ENCODE measurements around the gene OR6S1.

The OR6S1 gene

DNA sequence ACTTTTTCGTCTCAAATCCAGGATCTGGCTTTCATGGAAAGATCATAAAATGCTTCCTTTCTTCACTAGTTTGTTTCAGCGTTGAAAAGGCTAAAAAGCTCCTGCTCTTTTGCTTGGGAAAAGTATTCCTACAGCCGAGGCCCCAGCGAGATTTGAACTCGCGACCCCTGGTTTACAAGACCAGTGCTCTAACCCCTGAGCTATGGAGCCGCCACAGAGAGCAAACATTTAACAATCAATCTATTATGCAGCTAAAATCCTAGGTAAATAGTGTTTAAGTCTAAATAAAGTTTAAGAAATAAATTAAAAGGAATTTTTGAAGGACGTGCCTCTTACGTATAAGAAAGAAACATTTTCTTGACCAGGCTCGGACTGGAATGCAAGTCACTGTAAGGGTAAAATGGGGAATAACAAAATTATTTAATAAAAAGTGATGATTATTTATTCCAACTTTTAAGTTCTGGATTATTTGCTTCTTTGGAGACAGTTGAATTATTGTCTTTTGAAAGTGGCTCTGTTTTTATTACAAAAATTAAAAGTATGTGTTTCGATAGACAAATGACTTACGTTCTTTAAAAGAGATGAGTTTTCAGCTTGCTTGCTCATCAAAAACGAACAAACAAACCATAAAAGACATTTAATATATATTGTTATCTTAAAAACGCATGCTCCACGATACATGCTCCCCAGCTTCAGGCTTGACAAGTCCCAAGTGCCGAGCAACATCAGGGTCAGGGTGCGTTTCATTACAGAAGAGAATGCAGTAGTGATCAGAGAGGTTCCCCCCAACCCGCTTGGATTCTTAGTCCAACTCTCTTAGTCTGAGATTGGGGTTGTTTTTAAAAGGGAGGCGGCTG, 10.2 kb downstream of the OR6S1 start (continued):
- TF ChIP-seq ZNF792 (tag by site-specific recombination; IDR thresholded peaks at IDR 0.05): peak; percentile 48; the same call in 1 of the 2 replicates
- TF ChIP-seq, protein P1, sequence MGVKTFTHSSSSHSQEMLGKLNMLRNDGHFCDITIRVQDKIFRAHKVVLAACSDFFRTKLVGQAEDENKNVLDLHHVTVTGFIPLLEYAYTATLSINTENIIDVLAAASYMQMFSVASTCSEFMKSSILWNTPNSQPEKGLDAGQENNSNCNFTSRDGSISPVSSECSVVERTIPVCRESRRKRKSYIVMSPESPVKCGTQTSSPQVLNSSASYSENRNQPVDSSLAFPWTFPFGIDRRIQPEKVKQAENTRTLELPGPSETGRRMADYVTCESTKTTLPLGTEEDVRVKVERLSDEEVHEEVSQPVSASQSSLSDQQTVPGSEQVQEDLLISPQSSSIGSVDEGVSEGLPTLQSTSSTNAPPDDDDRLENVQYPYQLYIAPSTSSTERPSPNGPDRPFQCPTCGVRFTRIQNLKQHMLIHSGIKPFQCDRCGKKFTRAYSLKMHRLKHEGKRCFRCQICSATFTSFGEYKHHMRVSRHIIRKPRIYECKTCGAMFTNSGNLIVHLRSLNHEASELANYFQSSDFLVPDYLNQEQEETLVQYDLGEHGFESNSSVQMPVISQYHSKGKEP (tag by site-specific recombination; IDR thresholded peaks at IDR 0.05): peak; percentile 30; the same call in 1 of the 2 replicates
- TF ChIP-seq PRDM6 (tag by site-specific recombination; IDR thresholded peaks at IDR 0.05): peak; percentile 44; the same call in 1 of the 2 replicates
- TF ChIP-seq KLF10 (tag by site-specific recombination; IDR thresholded peaks at IDR 0.05): peak; percentile 46; the same call in 1 of the 2 replicates
- TF ChIP-seq, protein P2, sequence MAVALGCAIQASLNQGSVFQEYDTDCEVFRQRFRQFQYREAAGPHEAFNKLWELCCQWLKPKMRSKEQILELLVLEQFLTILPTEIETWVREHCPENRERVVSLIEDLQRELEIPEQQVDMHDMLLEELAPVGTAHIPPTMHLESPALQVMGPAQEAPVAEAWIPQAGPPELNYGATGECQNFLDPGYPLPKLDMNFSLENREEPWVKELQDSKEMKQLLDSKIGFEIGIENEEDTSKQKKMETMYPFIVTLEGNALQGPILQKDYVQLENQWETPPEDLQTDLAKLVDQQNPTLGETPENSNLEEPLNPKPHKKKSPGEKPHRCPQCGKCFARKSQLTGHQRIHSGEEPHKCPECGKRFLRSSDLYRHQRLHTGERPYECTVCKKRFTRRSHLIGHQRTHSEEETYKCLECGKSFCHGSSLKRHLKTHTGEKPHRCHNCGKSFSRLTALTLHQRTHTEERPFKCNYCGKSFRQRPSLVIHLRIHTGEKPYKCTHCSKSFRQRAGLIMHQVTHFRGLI (tag by site-specific recombination; IDR thresholded peaks at IDR 0.05): 0 out of 2 replicates have a peak, but pooled peaks have one; percentile 15
- no peak for TF ChIP-seq ZNF2 (tag by site-specific recombination; IDR thresholded peaks at IDR 0.05)
- peak; percentile 38; the same call in 1 of the 2 replicates for TF ChIP-seq IKZF3 (tag by site-specific recombination; IDR thresholded peaks at IDR 0.05)

GRCh38 chr14:20630340-20631022, 11.0 kb downstream of the OR6S1 start:
- Histone ChIP-seq H3K36me3 (ENCODE audit: control insufficient read depth in 2 of 2, insufficient read depth in 1 of 2, low read length in 2 of 2) (no peaks in the 10 kb centered on the region), H3K4me3 (ENCODE audit: low read depth, low read length) (peak overlapping the region; percentile 65), H3K9me3 (ENCODE audit: control insufficient read depth, insufficient read depth, low read depth, low read length) (no peaks in the 10 kb centered on the region), H3K27ac (ENCODE audit: extremely low read depth, low read depth, low read length) (peak overlapping the region; percentile 44), H3K4me1 (ENCODE audit: control insufficient read depth, insufficient read depth, low read length) (no peaks in the 10 kb centered on the region)
- POLR2A ChIA-PET: interaction anchor here (0.8 to 3.3 kb wide), 4 partner anchors 17 to 287 kb away, joined by 3 to 40 read pairs (median 7); partner anchors contain the start of genes PARP2 and RNASE4
- CTCF ChIA-PET: interaction anchor here (0.7 to 2.7 kb wide), 6 partner anchors 17 to 229 kb away, joined by 3 to 22 read pairs (median 3); no protein-coding TSS in a partner anchor
- TF ChIP-seq KLF8 (tag by site-specific recombination; IDR thresholded peaks at IDR 0.05): peak; percentile 56; the same call in 1 of the 2 replicates
- TF ChIP-seq, protein P3, sequence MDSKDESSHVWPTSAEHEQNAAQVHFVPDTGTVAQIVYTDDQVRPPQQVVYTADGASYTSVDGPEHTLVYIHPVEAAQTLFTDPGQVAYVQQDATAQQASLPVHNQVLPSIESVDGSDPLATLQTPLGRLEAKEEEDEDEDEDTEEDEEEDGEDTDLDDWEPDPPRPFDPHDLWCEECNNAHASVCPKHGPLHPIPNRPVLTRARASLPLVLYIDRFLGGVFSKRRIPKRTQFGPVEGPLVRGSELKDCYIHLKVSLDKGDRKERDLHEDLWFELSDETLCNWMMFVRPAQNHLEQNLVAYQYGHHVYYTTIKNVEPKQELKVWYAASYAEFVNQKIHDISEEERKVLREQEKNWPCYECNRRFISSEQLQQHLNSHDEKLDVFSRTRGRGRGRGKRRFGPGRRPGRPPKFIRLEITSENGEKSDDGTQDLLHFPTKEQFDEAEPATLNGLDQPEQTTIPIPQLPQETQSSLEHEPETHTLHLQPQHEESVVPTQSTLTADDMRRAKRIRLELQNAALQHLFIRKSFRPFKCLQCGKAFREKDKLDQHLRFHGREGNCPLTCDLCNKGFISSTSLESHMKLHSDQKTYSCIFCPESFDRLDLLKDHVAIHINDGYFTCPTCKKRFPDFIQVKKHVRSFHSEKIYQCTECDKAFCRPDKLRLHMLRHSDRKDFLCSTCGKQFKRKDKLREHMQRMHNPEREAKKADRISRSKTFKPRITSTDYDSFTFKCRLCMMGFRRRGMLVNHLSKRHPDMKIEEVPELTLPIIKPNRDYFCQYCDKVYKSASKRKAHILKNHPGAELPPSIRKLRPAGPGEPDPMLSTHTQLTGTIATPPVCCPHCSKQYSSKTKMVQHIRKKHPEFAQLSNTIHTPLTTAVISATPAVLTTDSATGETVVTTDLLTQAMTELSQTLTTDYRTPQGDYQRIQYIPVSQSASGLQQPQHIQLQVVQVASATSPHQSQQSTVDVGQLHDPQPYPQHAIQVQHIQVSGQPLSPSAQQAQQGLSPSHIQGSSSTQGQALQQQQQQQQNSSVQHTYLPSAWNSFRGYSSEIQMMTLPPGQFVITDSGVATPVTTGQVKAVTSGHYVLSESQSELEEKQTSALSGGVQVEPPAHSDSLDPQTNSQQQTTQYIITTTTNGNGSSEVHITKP (tag by site-specific recombination; IDR thresholded peaks at IDR 0.05): peak; percentile 51; the same call in 1 of the 2 replicates
- TF ChIP-seq, protein P4, sequence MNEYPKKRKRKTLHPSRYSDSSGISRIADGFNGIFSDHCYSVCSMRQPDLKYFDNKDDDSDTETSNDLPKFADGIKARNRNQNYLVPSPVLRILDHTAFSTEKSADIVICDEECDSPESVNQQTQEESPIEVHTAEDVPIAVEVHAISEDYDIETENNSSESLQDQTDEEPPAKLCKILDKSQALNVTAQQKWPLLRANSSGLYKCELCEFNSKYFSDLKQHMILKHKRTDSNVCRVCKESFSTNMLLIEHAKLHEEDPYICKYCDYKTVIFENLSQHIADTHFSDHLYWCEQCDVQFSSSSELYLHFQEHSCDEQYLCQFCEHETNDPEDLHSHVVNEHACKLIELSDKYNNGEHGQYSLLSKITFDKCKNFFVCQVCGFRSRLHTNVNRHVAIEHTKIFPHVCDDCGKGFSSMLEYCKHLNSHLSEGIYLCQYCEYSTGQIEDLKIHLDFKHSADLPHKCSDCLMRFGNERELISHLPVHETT (tag by site-specific recombination; IDR thresholded peaks at IDR 0.05): 0 out of 2 replicates have a peak, but pooled peaks have one; percentile 25
- TF ChIP-seq ZNF660 (tag by site-specific recombination; IDR thresholded peaks at IDR 0.05): peak; percentile 74
- no peak for TF ChIP-seq ZNF121 (tag by site-specific recombination; IDR thresholded peaks at IDR 0.05)
- 0 out of 2 replicates have a peak, but pooled peaks have one; percentile 33 for TF ChIP-seq ZNF561 (tag by site-specific recombination; IDR thresholded peaks at IDR 0.05; ENCODE audit: borderline replicate concordance)
- TF ChIP-seq GFI1B (tag by site-specific recombination; IDR thresholded peaks at IDR 0.05): no peak
- peak; percentile 72 for TF ChIP-seq ZSCAN30 (tag by site-specific recombination; IDR thresholded peaks at IDR 0.05)
- peak; percentile 56 for TF ChIP-seq ZBTB20 (tag by site-specific recombination; IDR thresholded peaks at IDR 0.05)
- peak; percentile 57; the same call in 1 of the 2 replicates for TF ChIP-seq ZNF629 (tag by site-specific recombination; IDR thresholded peaks at IDR 0.05)
- peak; percentile 82; the same call in 1 of the 2 replicates for TF ChIP-seq TRIM28 (IDR thresholded peaks at IDR 0.05; ENCODE audit: borderline replicate concordance, low read length)
- TF ChIP-seq SP3 (tag by site-specific recombination; IDR thresholded peaks at IDR 0.05): 0 out of 2 replicates have a peak, but pooled peaks have one; percentile 20
- TF ChIP-seq ZBTB17 (tag by site-specific recombination; IDR thresholded peaks at IDR 0.05): peak; percentile 93
- TF ChIP-seq, protein P1 (tag by site-specific recombination; IDR thresholded peaks at IDR 0.05): peak; percentile 32; the same call in 1 of the 2 replicates
- TF ChIP-seq SETDB1 (IDR thresholded peaks at IDR 0.05; ENCODE audit: insufficient read length, low read length): no peak

Measured in HEK293 (cell line).